ENCODE data around the gene BBS1. TPM values are rescaled to one million over a fixed set of nuclear protein-coding genes. Genes with fewer than 3 reads are reported as not detected.
"Not testable (repeated sequence)": the region's sequence is repeated elsewhere in the genome, so short reads cannot be mapped to it uniquely, and the experiment has no call there.

BBS1 gene
- polyA plus RNA-seq, 2 of the 4 experiments (the other 2 are of a cell fraction), result 12.5 TPM

DNA sequence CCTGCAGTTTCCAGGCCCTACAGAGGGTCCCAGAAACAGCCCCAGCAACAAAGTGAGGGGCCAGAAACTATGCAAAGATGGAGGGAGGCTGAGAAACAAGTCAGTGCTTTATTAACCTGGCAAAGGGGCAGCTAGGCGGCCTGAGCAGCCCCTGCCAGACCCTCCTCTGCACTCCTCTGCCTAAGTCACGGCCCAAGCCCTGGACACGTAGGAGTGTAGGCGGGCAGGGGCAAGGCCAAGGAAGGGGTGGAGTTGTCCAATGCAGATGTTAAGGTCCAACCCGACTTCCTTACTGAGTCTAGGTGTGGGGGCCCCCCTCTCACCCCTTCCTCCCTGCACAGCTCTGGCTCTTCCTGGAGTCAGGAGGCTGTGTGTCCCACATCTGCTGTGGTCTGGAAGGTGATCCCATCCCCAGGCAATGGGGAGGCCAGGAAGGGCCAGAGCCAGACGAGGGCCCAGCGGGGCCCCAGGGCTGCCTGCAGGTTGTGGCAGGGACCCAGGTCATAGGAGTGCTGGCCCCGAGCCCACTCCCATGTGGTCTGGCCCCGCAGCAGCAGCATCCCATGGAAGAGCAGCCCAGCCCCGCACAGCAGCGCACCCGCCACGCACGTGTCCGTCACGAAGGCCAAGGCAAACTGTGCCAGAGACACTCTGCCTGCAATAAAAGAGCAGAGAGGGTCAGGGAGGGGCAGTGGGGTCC is 28.9 kb downstream of the BBS1 start:
- Histone ChIP-seq H3K4me2 (no peak overlapping the region), H3K27ac (no peak overlapping the region), H3K4me1 (no peaks in the 10 kb centered on the region; the same call in 2 of the 3 replicates), H3K4me3 (no peak overlapping the region), H3K9me3 (no peaks in the 10 kb centered on the region)
- no peak for DNase-seq (ENCODE audit: low read depth in 1 of 2, low spot score in 1 of 2)
- FAIRE-seq, result no peak
- TF ChIP-seq EP300 (IDR thresholded peaks at IDR 0.05) (no peak), RNF2 (IDR thresholded peaks at IDR 0.05; ENCODE audit: borderline replicate concordance, low read depth) (no peak), CHD2 (IDR thresholded peaks at IDR 0.05; ENCODE audit: low read length, partially characterized antibody) (no peak), FOXS1 (CRISPR knock-in tag; IDR thresholded peaks at IDR 0.05) (no peak), CBX8 (IDR thresholded peaks at IDR 0.05) (no peak), CEBPB (IDR thresholded peaks at IDR 0.05) (no peak)
- TF ChIP-seq, protein P1, sequence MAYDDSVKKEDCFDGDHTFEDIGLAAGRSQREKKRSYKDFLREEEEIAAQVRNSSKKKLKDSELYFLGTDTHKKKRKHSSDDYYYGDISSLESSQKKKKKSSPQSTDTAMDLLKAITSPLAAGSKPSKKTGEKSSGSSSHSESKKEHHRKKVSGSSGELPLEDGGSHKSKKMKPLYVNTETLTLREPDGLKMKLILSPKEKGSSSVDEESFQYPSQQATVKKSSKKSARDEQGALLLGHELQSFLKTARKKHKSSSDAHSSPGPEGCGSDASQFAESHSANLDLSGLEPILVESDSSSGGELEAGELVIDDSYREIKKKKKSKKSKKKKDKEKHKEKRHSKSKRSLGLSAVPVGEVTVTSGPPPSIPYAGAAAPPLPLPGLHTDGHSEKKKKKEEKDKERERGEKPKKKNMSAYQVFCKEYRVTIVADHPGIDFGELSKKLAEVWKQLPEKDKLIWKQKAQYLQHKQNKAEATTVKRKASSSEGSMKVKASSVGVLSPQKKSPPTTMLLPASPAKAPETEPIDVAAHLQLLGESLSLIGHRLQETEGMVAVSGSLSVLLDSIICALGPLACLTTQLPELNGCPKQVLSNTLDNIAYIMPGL (CRISPR knock-in tag; IDR thresholded peaks at IDR 0.05; ENCODE audit: borderline replicate concordance), result no peak
- TF ChIP-seq, protein P2, sequence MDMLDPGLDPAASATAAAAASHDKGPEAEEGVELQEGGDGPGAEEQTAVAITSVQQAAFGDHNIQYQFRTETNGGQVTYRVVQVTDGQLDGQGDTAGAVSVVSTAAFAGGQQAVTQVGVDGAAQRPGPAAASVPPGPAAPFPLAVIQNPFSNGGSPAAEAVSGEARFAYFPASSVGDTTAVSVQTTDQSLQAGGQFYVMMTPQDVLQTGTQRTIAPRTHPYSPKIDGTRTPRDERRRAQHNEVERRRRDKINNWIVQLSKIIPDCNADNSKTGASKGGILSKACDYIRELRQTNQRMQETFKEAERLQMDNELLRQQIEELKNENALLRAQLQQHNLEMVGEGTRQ (IDR thresholded peaks at IDR 0.05), result no peak
- TF ChIP-seq, protein P3, sequence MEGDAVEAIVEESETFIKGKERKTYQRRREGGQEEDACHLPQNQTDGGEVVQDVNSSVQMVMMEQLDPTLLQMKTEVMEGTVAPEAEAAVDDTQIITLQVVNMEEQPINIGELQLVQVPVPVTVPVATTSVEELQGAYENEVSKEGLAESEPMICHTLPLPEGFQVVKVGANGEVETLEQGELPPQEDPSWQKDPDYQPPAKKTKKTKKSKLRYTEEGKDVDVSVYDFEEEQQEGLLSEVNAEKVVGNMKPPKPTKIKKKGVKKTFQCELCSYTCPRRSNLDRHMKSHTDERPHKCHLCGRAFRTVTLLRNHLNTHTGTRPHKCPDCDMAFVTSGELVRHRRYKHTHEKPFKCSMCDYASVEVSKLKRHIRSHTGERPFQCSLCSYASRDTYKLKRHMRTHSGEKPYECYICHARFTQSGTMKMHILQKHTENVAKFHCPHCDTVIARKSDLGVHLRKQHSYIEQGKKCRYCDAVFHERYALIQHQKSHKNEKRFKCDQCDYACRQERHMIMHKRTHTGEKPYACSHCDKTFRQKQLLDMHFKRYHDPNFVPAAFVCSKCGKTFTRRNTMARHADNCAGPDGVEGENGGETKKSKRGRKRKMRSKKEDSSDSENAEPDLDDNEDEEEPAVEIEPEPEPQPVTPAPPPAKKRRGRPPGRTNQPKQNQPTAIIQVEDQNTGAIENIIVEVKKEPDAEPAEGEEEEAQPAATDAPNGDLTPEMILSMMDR (IDR thresholded peaks at IDR 0.05), result no peak
- TF ChIP-seq, protein P4, sequence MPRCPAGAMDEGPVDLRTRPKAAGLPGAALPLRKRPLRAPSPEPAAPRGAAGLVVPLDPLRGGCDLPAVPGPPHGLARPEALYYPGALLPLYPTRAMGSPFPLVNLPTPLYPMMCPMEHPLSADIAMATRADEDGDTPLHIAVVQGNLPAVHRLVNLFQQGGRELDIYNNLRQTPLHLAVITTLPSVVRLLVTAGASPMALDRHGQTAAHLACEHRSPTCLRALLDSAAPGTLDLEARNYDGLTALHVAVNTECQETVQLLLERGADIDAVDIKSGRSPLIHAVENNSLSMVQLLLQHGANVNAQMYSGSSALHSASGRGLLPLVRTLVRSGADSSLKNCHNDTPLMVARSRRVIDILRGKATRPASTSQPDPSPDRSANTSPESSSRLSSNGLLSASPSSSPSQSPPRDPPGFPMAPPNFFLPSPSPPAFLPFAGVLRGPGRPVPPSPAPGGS (IDR thresholded peaks at IDR 0.05), result no peak
- TF ChIP-seq, protein P5, sequence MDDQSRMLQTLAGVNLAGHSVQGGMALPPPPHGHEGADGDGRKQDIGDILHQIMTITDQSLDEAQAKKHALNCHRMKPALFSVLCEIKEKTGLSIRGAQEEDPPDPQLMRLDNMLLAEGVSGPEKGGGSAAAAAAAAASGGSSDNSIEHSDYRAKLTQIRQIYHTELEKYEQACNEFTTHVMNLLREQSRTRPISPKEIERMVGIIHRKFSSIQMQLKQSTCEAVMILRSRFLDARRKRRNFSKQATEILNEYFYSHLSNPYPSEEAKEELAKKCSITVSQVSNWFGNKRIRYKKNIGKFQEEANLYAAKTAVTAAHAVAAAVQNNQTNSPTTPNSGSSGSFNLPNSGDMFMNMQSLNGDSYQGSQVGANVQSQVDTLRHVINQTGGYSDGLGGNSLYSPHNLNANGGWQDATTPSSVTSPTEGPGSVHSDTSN (IDR thresholded peaks at IDR 0.05), result no peak
- ChIA-PET CTCF (no interaction called here), POLR2A (interaction anchor here (0.5 kb wide), 1 partner anchor 37 kb away, joined by 3 read pairs; no protein-coding TSS in a partner anchor)
- no peak; a peak in 2 of 6 replicates for ATAC-seq
- 92% methylated on average over 14 of the region's 16 CpGs for WGBS (ENCODE audit: missing lambda C conversion rate)

DNA sequence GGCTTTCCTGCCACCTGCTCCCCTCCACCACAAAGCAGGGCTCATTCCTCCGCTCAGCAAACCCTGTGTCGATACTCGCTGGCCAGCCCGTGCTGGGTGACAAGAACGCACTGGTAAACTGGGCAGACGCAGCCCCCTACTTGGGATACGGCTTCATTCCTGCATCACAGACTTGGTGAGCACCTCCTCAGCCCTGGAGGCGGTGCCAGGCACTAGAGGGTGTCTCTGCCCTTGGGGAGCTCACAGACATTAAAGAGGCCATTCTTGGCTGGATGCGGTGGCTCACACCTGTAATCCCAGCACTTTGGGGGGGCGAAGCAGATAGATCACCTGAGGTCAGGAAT is 29.4 kb downstream of the BBS1 start:
- FAIRE-seq (no peak), DNase-seq (ENCODE audit: low read depth in 1 of 2, low spot score in 1 of 2) (no peak), ATAC-seq (no peak)
- Histone ChIP-seq H3K4me1 (peaks cover 3% of the 10 kb centered on the region; the same call in 1 of the 3 replicates), H3K9me3 (no peaks in the 10 kb centered on the region), H3K27ac (no peak overlapping the region), H3K4me2 (no peak overlapping the region), H3K4me3 (no peak overlapping the region)
- POLR2A ChIA-PET, result no interaction called here
- 91% methylated on average over 10 of the region's 10 CpGs for WGBS (ENCODE audit: missing lambda C conversion rate)
- CTCF ChIA-PET, result interaction anchor here (0.6 kb wide), 1 partner anchor 95 kb away, joined by 4 read pairs; no protein-coding TSS in a partner anchor
- TF ChIP-seq, protein P6, sequence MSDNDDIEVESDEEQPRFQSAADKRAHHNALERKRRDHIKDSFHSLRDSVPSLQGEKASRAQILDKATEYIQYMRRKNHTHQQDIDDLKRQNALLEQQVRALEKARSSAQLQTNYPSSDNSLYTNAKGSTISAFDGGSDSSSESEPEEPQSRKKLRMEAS (IDR thresholded peaks at IDR 0.05), result no peak

DNA sequence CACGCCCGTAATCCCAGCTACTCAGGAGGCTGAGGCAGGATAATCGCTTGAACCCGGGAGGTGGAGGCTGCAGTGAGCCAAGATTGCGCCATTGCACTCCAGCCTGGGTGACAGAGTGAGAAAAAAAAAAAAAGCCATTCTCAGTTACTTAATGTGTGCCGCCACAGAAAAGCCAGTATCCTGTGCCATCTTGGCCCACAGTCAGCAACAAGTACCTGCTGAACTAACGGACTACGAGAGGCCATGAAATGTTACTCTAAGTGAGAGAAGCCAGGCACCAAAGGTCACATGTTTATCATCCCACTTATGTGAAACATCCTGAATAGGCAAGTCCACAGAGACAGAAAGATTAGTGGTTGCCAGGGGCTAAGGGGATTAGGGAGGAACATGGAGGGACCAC is 30.2 kb downstream of the BBS1 start:
- H3K27ac ChIP-seq; H3K4me2 ChIP-seq; DNase-seq (ENCODE audit: low read depth in 1 of 2, low spot score in 1 of 2); POLR2A ChIA-PET; FAIRE-seq; ATAC-seq; CTCF ChIA-PET; H3K4me3 ChIP-seq; H3K9me3 ChIP-seq; H3K4me1 ChIP-seq: not testable (repeated sequence)
- WGBS (ENCODE audit: missing lambda C conversion rate), result 93% methylated on average over 8 of the region's 8 CpGs
